Stimulated activated CD8-positive, alpha-beta memory T cell treated with anti-CD3 and anti-CD28 coated beads, Interleukin-12 subunit alpha, Interleukin-12 subunit beta, amount 100 ng/mL, for 1 hour (primary cell): ENCODE data around the gene CSH1.
"Not testable (repeated sequence)": the region's sequence is repeated elsewhere in the genome, so short reads cannot be mapped to it uniquely, and the experiment has no call there.

Experiments used
- DNase-seq: peaks from one replicate; pipeline ENCODE4 v3.0.0-alpha.2; 2020; ENCODE audit warnings: low read depth

Gene CSH1

GRCh38 chr17:63869491-63870291 lies 26.7 kb downstream of the CSH1 start:
- DNase-seq: not testable (repeated sequence)

- not testable (repeated sequence) for DNase-seq
These were observed 29.7 kb downstream of the CSH1 start for GRCh38 chr17:63866625-63867024.

GRCh38 chr17:63859257-63859656 lies 37.1 kb downstream of the CSH1 start:
- DNase-seq: no peak

GRCh38 chr17:63856425-63856824 lies 39.9 kb downstream of the CSH1 start:
- not testable (repeated sequence) for DNase-seq

GRCh38 chr17:63855185-63855584 lies 41.2 kb downstream of the CSH1 start:
- no peak for DNase-seq

- no peak for DNase-seq
These were observed 41.7 kb downstream of the CSH1 start for GRCh38 chr17:63854709-63855108.

GRCh38 chr17:63853260-63853659 lies 43.1 kb downstream of the CSH1 start:
- DNase-seq: no peak

DNA sequence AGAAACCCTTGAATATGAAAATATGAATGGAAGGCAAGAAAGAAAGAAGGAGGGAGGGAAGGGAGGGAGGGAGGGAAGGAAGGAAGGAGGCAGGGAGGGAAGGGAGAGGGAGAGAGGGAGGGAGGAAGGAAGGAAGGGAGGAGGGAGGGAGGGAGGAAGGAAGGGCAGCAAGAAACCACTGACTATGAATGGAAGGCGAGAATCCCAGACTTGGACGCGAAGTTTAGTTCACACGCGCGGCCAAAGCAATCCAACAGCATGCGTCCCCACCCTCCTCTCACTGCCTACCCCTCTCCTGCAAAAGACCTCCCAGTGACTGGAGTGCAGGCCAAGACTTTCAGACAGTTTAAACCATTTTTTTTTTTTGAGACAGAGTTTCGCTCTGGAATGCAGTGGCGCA lies 46.0 kb downstream of the CSH1 start:
- DNase-seq: no peak

DNA sequence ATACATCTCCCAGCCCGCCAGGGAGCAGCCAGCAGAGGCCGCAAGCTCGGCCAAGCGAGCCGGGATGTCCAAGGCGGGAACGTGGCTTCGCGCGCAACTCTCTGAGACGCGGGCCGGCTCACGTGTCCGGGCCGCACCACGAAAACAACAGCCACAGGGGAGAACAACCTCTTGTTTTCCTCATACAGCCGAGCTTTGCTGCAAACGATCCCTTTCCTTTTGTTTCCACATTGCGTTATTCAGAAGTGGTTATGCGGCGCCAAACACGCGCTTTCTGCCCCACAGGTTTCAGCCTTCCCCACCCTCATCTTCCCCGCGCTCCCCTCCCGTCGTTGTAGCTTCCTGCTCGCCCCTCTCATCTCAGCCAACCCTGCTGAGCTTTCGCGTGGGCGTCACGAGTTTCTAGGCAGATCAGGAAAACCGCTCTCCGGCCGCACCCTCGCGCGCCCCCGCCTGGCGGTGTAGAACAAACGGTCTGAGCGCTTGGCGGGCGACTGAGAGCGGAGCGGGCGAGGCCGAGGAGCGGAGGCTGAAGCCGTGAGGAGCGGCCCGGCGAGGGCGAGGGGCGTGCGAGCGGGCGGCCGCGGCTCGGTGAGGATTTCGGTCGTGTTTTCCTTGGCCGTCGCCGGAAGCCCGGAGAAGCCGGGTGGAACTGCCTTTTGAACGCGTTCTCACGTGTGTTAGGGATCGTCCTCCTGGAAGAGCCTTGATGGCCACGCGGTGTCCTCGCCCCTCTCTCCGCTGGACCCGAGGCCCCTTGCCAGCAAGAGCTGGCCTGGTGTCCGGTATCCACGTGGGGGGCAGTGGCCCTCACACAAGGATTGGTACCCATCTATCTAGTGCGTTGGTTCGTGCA lies 47.3 kb downstream of the CSH1 start:
- DNase-seq: peak; percentile 91

DNA sequence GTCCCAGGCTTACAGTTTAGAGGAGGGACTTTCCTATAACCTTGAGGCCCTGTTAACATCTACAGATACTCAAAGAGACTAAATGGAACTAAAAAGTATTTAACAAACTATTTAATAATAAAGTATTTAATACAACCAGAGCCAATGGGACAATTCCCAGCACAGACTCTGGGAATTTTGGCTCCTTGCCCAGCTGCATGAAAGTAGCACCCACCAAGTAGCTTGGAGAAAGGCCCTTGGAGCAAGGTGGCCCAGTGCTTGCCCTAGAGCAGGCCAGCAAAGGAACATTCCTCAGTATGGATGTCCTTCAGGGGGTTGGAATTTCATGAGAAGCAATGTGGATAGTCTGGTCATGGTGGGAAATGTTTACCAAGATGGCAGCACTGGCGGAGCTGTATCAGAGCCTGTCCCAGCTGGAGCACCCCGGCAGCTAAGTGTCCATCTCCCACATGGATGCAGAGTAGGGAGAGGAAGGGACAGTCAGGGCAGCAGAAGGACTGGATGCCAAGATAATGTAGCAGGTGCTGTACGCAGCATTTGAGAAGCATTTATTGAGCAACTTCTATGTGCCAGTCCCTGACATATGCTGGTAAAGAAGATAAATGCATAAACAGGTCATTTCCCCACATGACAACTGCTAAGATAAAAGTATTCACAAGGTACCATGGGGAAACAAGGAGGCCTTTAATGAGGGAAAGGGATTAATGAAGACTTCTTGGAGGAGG lies 48.7 kb downstream of the CSH1 start:
- no peak for DNase-seq

GRCh38 chr17:63845509-63845908 lies 50.9 kb downstream of the CSH1 start:
- no peak for DNase-seq
